GM21576 (cell line): Measurements from ENCODE around the gene SEBOX.
A peak's percentile ranks its signal among the peaks of the same experiment; 100 is the strongest.

Source experiments
- ATAC-seq: cut with Tn5 transposase; IDR thresholded peaks from one replicate; pipeline ENCODE4 v1.9.1; 2021; ENCODE audit warnings: mild to moderate bottlenecking, moderate library complexity; ENCODE audit not compliant: unreplicated experiment

Gene SEBOX

GRCh38 chr17:28324267-28324745 is 40.7 kb downstream of the SEBOX start:
- no peak for ATAC-seq

- no peak for ATAC-seq
These were observed 44.6 kb downstream of the SEBOX start for GRCh38 chr17:28320215-28321061.

GRCh38 chr17:28319598-28319935 is 45.4 kb downstream of the SEBOX start:
- no peak for ATAC-seq

GRCh38 chr17:28318759-28319597 is 46.0 kb downstream of the SEBOX start, which contains the start of gene TMEM97:
TSS of gene TMEM97 (plus strand) at chr17:28319200. CDS start at chr17:28319240, 40 bp downstream.
- ATAC-seq, result peak; percentile 87

GRCh38 chr17:28317966-28318758 is 46.8 kb downstream of the SEBOX start:
- no peak for ATAC-seq

- ATAC-seq, result no peak
These were observed 47.7 kb downstream of the SEBOX start for GRCh38 chr17:28317099-28317965.

GRCh38 chr17:28315846-28316705 is 48.9 kb downstream of the SEBOX start:
- ATAC-seq, result no peak

- no peak for ATAC-seq
These were observed 51.2 kb downstream of the SEBOX start for GRCh38 chr17:28313841-28314240.
